Retinal pigment epithelial cell (primary cell): ENCODE measurements around the gene SNTB2.

Experiments
- DNase-seq: peaks from one replicate; pipeline ENCODE4 v3.0.0-alpha.2; 2010; ENCODE audit warnings: low read depth
- H3K4me3 ChIP-seq: 2 replicates; pipeline ENCODE4 v1.5.1; 2011; ENCODE audit warnings: mild to moderate bottlenecking, low read length, control low read depth, moderate library complexity
- TF ChIP-seq, protein P1 (sequence below): conservative IDR thresholded peaks from 2 replicates; pipeline ENCODE4 v1.5.1; 2011; ENCODE audit warnings: low read depth, low read length, control low read depth, inconsistent platforms

Gene SNTB2

GRCh38 chr16:69169051-69169450 is 17.9 kb upstream of the SNTB2 start:
- H3K4me3 ChIP-seq: no peak overlapping the region
- TF ChIP-seq, protein P1, sequence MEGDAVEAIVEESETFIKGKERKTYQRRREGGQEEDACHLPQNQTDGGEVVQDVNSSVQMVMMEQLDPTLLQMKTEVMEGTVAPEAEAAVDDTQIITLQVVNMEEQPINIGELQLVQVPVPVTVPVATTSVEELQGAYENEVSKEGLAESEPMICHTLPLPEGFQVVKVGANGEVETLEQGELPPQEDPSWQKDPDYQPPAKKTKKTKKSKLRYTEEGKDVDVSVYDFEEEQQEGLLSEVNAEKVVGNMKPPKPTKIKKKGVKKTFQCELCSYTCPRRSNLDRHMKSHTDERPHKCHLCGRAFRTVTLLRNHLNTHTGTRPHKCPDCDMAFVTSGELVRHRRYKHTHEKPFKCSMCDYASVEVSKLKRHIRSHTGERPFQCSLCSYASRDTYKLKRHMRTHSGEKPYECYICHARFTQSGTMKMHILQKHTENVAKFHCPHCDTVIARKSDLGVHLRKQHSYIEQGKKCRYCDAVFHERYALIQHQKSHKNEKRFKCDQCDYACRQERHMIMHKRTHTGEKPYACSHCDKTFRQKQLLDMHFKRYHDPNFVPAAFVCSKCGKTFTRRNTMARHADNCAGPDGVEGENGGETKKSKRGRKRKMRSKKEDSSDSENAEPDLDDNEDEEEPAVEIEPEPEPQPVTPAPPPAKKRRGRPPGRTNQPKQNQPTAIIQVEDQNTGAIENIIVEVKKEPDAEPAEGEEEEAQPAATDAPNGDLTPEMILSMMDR: no peak
- no peak for DNase-seq

GRCh38 chr16:69169607-69170352 is 17.2 kb upstream of the SNTB2 start:
- TF ChIP-seq, protein P1: no peak
- no peak for DNase-seq
- no peak overlapping the region for H3K4me3 ChIP-seq

DNA sequence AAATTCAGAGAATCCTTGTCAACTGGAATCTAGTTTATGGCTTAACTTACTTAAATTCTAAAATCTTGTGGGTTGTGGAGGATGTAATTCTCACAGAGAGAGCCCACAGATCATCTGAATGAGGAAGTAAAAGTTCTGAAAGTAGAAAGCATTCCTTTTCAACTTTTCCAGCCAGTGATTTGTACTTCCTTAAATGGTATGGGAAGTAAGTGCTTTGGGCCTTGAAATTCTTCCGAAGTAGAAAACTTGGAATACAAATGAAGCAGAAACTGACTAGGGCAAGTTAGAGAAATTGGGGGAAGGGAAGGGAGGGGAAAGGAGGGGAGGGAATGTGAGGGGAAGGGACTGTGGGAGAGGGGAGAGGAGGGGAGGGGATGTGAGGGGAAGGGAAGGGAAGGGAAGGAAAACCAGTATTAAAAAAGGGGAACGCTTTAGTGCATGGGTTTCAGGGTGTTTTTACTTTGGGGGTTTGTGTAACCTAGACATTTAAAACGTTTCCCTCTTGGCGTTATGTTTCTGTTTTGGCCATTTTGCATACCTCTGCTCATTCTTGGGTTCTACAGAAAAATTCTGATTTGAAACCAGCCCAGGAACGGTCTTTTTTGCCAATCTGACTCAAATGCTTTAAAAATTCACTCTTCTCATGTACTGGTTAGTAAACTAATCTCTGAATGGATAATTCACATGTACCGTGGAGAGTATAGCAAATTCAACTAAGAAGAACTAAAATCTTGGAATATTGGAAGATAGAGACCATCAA is 15.5 kb upstream of the SNTB2 start:
- TF ChIP-seq, protein P1: no peak
- no peak overlapping the region for H3K4me3 ChIP-seq

DNA sequence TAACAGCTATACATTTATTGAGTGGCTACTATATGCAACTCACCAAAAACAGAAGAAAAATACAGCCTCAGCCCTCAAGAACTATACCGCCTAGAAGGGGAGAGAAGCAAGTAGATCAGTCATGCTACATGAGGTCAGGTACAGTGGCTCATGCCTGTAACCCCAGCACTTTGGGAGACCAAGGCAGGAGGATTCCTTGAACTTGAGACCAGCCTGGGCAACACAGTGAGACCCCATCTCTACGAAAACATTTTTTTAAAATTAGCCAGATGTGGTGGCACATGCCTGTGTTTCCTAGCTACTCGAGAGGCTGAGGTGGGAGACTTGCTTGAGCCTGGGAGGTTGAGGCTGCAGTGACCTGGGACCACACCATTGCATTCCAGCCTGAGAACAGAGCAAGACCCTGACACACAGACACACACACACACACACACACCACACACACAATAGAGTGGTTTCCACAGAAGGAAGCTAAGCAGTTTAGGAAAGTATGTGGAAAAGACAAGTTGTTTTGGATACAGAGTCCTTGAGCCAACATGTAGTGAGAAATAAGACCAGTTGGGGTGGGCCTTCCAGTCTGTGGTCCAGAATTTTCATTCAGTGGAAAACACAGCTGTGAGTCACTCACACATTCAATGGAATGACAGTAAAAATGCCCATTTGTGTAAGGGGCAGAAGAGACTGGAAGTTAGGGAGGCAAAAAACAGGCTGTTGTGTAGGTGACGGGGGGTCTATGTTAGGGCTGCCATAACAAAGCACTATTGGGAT is 10.7 kb upstream of the SNTB2 start:
- no peak overlapping the region for H3K4me3 ChIP-seq
- DNase-seq: no peak
- TF ChIP-seq, protein P1: no peak

More for the DNA sequence above, 15.5 kb upstream of the SNTB2 start:
- no peak for DNase-seq

GRCh38 chr16:69179328-69180010 is 7.5 kb upstream of the SNTB2 start:
- peak; percentile 62 for DNase-seq
- no peak overlapping the region for H3K4me3 ChIP-seq
- TF ChIP-seq, protein P1: no peak

GRCh38 chr16:69180011-69180338 is 7.0 kb upstream of the SNTB2 start:
- DNase-seq: no peak
- TF ChIP-seq, protein P1: no peak
- no peak overlapping the region for H3K4me3 ChIP-seq
